ENCODE data around the gene SLX4.

The SLX4 gene

DNA sequence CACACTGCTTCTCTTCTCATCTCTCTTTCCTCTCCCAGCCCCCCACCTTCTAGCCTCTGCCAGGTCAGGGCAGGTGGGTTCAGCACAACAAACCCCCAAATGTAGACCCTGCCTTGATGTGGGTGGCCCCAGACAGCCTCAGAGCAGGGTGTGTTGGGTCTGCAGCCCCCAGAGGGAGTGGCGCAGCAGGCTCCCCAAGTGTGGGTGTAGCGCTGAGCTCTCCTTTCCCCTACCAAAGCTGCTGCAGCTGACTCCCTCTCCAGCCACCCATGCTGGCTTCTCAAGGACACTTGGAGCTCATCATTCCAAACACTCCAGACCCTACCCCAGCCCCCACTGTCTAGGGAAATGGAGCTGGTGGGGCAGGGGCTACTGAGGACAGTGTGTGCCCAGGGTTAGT, 61.5 kb downstream of the SLX4 start:
- DNase-seq (ENCODE audit: low spot score), result no peak

DNA sequence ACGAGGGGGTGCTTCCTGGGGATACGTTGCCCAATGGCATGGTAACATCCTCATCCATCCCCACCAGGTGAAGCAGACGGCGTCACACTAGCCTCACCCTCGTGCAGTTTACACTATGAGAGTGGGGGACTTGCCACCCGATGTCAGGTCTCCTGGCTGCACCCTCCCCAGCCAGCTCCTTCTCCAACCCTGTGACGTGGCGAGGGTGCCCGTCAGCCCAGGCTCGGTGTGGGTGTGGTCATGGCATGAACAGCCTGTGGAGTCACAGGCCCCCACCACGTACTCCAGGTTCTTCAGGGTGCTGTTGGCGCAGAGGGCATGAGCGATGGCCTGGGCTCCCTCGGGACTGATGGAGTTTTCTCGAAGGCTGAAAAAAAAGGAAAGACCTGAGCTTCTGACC, 62.5 kb downstream of the SLX4 start:
- DNase-seq (ENCODE audit: low spot score), result no peak

DNA sequence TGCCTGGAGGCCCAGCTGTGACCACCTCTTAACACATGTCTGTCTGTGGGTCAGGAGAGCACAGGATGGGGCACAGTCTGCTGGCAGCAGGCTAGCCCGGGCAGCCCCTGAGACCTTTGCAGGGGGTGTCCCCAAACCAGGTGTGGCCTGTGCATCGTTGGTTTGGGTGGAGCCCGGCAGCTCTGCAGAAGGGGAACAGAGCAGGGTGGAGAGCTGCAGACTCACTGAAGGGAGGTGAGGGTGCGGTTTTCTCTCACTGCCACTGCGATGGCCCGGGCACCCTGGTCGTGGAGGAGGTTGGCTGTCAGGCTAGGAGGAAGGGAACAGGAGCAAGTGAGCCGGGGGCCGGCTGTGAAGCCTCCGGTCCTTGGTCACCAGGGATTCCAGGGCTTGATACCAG, 63.0 kb downstream of the SLX4 start:
- no peak for DNase-seq (ENCODE audit: low spot score)

DNA sequence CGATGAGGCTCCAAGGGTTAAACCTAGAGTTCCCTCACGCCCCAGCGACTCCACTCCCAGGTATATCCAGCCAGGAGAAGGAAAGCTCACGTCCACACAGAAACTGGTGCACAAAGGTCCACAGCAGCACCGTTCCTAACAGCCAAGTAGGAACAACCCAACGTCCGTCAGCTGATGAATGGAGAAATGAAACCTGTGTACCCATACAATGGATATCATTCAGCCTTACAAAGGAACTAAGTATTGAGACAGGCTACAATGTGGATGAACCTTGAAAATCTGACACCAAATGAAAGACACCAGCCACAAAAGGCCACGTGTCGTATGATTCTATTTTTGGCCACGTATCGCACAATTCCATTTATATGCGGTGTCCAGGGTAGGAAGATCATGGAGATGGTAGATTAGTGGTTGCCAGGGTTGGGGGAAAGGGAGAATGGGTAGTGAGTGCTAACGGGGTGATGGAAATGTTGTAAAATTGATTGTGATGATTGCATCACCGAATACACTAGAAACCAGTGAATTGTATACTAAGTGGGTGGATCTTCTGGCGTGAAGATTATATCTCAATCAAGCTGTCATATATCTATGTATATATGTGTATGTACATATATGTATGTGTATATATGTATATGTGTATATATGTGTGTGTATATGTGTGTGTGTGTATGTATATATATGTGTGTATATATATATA, 64.3 kb downstream of the SLX4 start:
- DNase-seq (ENCODE audit: low spot score), result no peak

DNA sequence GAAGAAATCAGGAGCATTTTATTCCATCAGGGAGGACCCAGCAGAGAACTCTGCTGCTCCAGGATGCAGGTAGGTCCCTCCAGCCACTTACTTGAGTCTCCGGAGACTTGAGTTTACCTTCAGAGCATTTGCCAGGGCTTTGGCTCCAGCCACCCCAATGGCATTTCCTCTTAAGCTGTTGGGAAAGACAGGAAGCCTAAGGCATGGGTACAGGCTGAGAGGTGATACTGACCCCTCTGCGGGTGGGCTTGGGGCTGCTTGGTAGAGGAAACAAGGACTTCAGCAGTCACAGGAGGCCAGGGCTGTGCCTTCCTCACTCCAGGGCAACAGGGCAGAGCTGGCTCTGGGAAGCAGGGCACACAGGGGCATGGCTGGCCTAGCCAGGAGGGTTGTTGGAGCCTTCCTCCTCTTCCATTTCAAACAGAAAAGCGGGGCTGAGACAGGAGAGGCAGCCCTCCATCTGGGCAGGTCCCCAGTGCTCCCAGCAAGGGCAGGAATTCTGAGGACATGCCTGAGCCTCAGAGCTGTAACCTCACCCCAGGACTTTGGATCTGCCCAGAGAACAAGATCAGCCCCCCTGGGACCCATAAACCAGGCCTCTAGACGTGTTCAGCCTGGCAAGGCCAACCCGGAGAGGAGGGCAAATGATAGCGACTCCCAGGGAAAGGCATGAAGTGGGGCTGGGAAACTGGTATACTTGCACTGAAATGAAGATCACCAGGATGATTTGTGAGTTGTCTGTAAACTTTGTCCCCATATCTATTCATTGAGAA, 68.6 kb downstream of the SLX4 start:
- no peak for DNase-seq (ENCODE audit: low spot score)

DNA sequence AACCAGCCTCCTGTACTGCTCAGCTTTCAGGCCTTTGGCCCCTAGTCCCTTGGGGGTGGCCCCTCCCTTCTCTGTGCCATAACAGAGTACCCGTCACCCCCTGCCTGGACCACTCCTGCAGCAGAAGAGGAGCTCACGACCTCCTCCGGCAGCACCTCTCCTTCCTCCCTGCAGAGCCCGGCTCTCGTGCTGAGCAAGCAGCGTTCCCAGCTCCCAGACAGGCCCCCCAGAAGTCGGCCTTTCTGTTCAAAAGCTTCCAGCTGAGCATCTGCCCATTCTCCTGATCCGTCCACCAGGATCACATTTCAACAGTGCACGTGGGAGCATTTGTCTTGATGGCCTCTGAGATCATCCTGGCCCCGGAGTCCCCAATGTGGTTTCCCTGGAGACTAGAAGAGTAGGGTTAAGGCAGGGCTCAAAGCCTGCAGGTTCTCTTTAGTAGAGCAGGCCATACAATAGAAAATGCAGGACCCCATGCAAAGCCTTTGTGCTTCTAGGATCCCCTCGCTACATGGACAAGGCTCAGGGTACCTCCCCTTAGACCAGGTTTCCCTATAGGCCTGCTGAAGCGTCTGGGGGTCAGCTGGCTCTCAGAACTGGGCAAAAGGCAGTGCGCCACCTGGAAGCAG, 69.8 kb downstream of the SLX4 start:
- DNase-seq (ENCODE audit: low spot score), result no peak

DNA sequence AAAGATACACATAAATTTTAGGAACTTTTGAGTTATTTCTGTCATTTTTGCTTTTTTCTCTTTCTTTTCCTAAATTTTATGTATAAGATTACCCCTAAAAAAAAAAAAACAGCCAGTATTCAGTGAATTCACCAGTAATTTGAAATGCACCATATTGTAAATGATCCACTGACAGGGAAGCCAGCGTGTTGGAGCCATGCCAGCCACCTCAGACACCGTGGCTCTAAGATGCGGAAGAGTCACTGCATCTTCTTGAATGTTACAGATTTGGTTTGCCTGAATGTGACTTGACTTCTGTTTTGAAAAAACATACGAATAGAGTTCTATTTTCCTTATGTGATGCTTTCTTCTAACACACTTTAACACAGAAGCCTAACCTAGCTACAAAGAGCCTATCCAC, 73.2 kb downstream of the SLX4 start:
- DNase-seq (ENCODE audit: low spot score), result no peak

DNA sequence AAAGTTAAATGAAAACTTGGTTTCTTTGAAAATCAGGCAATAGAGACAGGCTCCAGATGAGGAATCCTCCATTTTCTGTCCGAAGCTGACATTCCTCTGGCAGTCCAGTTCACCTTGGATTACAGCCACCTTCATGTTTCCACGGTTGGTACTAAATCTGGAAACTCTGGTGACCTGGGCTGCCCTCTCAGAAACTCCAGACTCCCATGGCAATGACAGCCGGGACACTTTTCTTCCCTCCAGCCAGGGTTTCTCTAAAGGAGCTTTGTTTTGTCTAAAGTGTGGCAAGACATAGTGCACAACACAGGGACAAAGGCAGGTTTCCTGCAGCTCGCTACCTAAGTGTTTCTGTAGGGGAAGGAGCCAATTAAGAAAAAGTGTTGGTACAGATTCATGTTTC, 74.6 kb downstream of the SLX4 start:
- DNase-seq (ENCODE audit: low spot score), result no peak

DNA sequence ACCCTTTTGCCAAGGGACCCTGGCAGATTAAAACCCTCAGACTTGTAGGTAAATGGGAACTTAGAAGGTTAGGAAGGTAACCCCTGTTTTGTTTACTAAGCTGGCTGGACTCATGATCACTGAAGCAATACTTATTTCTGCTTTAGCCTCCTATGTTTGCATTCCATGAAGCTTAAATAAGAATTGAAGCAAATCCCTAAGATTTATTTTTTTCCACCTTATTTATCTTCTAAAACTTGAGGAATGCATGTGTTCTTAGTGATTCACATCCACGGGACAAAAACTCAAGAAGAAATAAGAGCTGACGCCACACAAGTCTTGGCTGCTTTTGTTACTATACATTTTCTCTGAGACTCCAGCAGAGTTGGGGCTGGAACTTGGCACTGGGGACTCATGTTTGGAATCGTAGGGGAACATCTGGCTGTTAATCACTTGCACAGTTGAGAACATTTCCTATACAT, 75.1 kb downstream of the SLX4 start:
- no peak for DNase-seq (ENCODE audit: low spot score)

DNA sequence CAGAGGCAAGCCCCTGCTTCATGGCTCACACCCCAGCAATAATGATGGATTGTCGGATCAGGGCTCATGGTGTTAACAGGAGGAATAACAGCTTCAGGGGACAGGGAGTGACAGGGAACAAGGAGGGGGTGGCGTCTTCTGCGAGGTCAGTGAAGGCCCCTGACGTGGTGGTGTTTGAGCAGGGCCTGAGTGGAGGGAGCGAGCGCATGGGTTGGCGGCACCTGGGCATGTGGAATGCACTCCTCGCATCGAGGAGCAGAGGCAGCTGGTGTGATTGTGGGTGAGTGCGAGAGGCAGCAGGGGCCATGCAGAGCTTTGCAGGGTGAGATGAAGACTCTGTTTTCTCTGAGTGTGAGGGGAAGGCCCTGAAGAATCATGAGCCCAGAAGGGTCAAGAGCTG, 77.3 kb downstream of the SLX4 start:
- no peak for DNase-seq (ENCODE audit: low spot score)

DNA sequence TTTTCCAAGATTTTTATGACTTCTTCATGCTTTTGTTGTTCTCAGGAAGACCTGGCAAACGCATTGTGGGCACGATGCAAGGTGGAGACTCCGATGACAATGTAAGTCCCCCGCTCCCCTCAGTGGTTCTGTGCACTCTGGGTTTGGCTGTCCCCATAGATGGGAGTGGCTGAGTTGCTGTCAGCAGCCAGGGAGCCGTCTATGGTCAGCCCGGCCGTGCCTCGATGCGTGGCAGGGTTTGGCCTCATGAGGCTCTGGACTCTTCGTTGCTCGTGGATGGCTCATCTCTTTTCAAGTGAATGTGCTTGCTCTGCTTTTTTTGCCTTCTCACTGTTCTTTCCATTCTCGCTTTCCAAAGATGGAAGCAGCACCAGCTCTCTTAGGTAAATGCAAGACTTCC, 78.7 kb downstream of the SLX4 start:
- DNase-seq (ENCODE audit: low spot score), result no peak
